ENCODE measurements around the gene ONECUT3.

- TF ChIP-seq CTCF (IDR thresholded peaks at IDR 0.05) (peak; percentile 81 to 98 (median 91)), POLR2A (IDR thresholded peaks at IDR 0.05) (no peak)
Observed at GRCh38 chr19:1767464-1767933, 14.2 kb downstream of the ONECUT3 start.
